GM12872 (cell line): Measurements from ENCODE around the gene SKIL.

Source experiments
- TF ChIP-seq, protein P1 (sequence below): IDR thresholded peaks from 3 replicates; pipeline ENCODE4 v1.5.1; 2011; ENCODE audit warnings: low read depth, mild to moderate bottlenecking, low read length, moderate library complexity; ENCODE audit not compliant: insufficient read depth

SKIL gene

DNA sequence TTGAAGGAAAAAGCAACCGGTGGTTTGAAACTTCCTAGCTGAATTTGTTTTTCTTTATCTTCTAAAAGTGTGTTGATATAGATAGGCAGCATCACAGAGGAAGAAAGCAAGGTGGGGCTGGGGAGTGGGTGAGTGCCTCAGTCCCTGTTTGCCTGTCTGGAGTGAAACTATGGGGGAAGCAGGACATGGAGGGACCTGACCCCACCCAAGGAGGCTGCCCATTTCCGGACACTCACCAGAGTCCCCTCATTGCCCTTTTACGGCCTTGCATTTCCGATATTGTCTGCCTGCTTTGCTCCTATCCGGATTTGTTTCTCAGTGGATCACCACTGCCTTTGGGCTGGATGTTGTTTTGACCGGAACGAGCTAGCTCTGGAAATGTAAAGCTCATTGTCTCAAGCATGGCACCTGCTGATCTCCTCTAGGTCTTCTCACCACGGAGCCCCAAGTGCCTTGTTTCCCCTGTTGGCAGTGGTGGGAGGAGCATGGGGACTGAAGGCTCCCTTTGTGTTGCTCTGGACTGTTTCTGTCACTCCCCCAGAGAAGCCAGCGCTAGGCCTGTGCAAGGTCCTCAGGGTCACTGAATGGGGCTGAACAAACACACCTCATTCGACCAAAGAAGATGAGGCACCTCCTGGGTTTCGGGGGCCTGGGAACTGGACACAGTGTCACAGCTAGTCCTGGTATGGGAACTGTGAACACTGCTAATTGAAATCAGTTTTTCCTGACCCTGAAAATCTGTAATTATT is 68.2 kb downstream of the SKIL start:
- TF ChIP-seq, protein P1, sequence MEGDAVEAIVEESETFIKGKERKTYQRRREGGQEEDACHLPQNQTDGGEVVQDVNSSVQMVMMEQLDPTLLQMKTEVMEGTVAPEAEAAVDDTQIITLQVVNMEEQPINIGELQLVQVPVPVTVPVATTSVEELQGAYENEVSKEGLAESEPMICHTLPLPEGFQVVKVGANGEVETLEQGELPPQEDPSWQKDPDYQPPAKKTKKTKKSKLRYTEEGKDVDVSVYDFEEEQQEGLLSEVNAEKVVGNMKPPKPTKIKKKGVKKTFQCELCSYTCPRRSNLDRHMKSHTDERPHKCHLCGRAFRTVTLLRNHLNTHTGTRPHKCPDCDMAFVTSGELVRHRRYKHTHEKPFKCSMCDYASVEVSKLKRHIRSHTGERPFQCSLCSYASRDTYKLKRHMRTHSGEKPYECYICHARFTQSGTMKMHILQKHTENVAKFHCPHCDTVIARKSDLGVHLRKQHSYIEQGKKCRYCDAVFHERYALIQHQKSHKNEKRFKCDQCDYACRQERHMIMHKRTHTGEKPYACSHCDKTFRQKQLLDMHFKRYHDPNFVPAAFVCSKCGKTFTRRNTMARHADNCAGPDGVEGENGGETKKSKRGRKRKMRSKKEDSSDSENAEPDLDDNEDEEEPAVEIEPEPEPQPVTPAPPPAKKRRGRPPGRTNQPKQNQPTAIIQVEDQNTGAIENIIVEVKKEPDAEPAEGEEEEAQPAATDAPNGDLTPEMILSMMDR, result no peak

DNA sequence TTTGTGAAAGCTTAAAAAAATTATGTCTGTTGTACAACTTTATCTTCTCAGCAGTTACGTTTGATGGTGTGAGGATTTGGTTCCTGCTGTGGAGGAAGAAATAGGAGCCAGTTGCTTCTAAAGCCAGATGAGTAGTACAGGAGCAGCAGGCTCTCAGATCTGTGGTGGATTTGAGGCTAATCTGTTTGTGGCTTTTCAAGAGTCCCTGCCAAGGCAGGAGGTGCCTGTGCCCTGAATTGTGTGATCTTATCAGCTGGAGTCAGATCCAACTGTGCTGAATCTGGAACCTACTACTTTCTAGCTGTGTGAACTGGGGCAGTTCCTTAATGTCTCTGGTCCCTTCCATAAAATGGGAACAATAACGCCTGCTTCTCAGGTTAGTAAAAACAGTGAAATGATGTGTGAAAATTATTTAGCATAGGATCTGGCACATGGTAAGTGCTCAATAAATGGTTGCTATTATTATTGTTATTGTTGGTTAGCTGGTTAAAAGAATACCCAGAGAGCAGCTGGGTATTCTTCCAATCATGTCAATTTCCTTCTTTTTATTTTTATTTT is 68.8 kb downstream of the SKIL start:
- TF ChIP-seq, protein P1, result no peak

DNA sequence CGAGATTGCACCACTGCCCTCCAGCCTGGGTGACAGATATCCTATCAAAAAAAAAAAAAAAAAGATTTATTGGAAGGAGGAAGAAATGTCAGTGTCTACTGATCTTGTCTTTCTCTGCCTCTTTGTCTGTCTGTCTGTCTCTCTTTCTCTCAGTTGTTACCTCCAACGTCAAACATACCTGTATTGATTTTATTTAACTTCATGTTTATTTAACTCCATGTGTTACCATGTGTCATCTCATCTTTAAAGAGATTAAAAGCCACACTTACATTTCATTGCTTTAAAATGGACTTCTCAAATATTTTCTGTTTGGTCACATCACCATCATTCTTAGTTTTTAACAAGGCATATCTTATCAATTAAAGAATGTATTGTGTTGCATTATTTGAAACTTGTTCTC is 70.6 kb downstream of the SKIL start:
- TF ChIP-seq, protein P1, result no peak

DNA sequence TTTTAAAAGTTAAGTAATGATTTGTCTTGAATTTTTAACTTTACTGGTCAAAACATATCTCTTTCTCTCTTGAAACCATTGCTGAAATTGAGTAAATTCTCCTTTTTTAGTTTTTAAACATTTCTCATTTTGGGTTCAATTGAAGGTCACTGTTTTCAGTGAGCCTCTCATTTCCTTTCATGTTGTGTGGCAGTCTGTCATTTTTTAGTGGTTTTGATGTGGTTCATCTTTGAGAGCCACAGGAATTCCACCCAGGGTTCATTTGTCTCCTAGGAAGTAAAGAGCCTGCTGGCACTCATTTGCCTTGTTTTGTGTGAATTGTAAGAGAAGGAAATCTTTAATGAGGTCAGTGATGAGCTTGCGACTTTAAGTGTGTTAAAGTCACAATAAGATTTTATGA is 71.5 kb downstream of the SKIL start:
- TF ChIP-seq, protein P1, result no peak

DNA sequence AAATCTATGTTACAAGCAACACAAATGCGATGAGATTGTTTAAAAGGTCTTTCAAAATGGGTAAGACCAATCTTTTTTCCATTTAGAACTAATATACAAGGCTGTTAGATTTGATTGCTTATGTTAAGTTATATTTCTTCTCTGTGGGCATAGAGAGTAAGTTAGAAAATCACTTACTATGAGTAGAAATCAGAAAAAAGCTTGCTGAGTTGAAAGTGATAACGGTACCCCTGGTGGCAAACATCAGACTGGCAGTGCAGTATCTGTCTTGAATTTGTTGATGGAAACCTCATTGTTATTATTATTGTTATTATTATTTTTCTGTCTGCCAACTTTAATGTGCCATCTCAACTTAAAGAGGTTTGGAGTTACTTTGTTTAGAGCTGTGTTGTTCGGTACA is 73.5 kb downstream of the SKIL start:
- TF ChIP-seq, protein P1, result 0 out of 3 replicates have a peak, but pooled peaks have one; percentile 7

DNA sequence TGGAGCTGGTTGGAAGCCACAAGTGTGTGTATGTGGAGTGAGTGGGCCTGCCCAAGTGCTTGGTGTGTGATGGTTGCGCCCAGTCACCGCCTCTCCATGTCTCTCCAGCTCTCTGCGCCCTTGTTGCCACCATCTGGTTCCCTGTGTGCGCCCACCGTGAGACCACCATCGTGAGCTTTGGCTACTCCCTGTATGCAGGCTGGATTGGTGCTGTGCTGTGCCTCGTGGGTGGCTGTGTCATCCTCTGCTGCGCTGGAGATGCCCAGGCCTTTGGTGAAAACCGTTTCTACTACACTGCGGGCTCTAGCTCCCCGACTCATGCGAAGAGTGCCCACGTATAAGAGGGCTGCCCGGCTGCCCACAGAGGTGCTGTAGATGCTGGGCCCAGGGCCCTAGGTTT is 74.9 kb downstream of the SKIL start:
- TF ChIP-seq, protein P1, result no peak

DNA sequence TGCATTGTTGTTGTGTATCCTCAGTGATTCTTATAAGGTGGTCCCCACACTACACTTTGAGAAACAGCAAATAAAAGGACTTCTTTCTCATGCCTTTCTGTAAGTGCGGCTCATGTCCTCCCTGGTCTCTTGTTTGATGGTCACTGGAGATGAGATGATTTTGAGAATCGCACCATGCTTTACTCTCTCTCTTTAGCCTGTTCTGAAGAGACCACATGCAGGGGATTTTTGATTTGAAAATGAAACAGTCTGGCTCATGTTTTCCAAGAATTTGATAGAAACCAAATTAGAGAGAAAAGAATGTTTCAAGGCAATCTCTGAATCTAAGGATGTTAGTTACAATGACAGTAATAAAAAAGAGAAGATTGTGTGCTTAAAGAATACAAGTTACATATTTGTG is 79.2 kb downstream of the SKIL start:
- TF ChIP-seq, protein P1, result no peak
